Superior temporal gyrus (tissue), 1 donor: ENCODE measurements around the gene EGFL7.

Experiments used
- DNase-seq: peaks from one replicate; pipeline ENCODE4 v3.0.0-alpha.2; 2016; ENCODE audit errors: extremely low spot score

EGFL7 gene

GRCh38 chr9:136659861-136660784 lies 2.6 kb upstream of the EGFL7 start:
- no peak for DNase-seq

GRCh38 chr9:136660971-136661550 lies 1.7 kb upstream of the EGFL7 start:
- no peak for DNase-seq

- no peak for DNase-seq
Observed at GRCh38 chr9:136661641-136662325, 933 bp upstream of the EGFL7 start.

GRCh38 chr9:136662326-136662655 lies 425 bp upstream of the EGFL7 start:
- no peak for DNase-seq

GRCh38 chr9:136664000-136664915 lies 1.5 kb downstream of the EGFL7 start:
- no peak for DNase-seq

- DNase-seq, result no peak
Observed at GRCh38 chr9:136665111-136665703, 2.5 kb downstream of the EGFL7 start.

GRCh38 chr9:136665704-136666371 lies 3.1 kb downstream of the EGFL7 start:
- no peak for DNase-seq

- no peak for DNase-seq
Observed at GRCh38 chr9:136666372-136667213, 3.9 kb downstream of the EGFL7 start.

GRCh38 chr9:136667214-136667939 lies 4.7 kb downstream of the EGFL7 start:
- no peak for DNase-seq

- no peak for DNase-seq
Observed at GRCh38 chr9:136667940-136668760, 5.4 kb downstream of the EGFL7 start.

GRCh38 chr9:136668983-136669790 lies 6.5 kb downstream of the EGFL7 start:
- no peak for DNase-seq

GRCh38 chr9:136669791-136670464 lies 7.2 kb downstream of the EGFL7 start:
- no peak for DNase-seq

- no peak for DNase-seq
Observed at GRCh38 chr9:136670576-136671253, 8.0 kb downstream of the EGFL7 start.

- DNase-seq, result no peak
Observed at GRCh38 chr9:136671254-136671614, 8.5 kb downstream of the EGFL7 start.

GRCh38 chr9:136671646-136672430 lies 9.1 kb downstream of the EGFL7 start:
- no peak for DNase-seq
